Stimulated activated CD4-positive, alpha-beta T cell treated with anti-CD3 and anti-CD28 coated beads, Interleukin-2, amount 100 ng/mL, for 48 hours (primary cell): ENCODE measurements around the gene STARD3.
"Not testable (repeated sequence)": the region's sequence is repeated elsewhere in the genome, so short reads cannot be mapped to it uniquely, and the experiment has no call there.

ENCODE experiments used
- DNase-seq, 2 donors: peaks; one replicate each; pipeline ENCODE4 v3.0.0-alpha.2; 2020

STARD3 gene

GRCh38 chr17:39699818-39700147 lies 62.8 kb downstream of the STARD3 start, which contains the start of gene ERBB2:
Gene ERBB2 (plus strand): TSS chr17:39700064. CDS start chr17:39700239, 175 bp downstream.
- no peak for DNase-seq

- DNase-seq = no peak
These were observed 63.4 kb downstream of the STARD3 start for GRCh38 chr17:39700148-39700987.

GRCh38 chr17:39701012-39701783 lies 64.3 kb downstream of the STARD3 start:
- DNase-seq = no peak

GRCh38 chr17:39701784-39702422 lies 65.0 kb downstream of the STARD3 start:
- DNase-seq = no peak

DNA sequence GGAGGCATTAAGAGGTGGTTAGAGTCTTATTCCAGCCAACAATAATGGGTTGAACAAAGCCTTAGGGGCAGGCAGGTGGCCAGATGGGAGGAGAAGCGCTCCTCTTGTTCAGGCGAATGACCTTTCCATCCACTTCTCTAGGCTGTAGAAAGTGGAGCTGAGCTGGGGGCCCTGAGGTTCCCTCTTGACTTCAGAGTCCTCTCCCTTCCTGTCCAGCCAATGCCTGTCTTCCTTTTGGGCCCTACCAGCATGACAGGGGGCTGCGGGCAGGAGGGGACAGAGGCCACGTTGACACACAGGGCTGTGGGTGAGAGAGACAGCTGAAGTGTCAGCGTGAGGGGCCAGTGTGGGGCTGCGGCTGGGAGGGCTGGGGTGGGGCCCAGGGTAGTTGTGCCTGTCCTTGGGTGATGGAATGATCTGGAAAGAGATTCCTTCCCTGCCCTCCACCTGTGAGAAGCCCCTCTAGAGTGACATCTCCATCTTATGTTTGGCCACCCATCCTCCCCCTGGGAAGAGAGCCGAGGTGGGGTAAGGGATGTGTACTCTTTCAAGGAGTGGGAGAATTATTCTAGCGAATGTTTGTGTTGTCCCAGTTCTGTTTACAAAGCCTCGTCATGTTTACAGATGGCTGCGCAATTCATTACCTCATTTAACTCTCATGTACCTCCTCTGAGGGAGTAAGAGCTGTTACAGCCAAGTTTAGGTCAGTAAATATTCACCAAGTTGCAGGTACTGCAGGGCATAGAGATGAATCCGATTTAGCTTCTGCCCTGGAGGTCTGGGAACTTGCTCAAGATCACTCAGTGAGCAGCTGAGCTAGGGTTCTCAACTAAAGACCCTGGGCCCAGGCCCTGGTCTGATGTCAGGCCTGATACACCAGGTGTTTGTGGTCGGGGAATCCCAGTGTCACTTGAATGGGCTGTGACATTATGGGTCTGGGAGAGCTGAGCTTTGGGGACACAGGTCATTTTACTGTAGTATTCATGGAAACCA lies 66.3 kb downstream of the STARD3 start:
- DNase-seq = no peak

- DNase-seq = no peak
These were observed 67.0 kb downstream of the STARD3 start for GRCh38 chr17:39703913-39704312.

GRCh38 chr17:39704821-39705551 lies 68.0 kb downstream of the STARD3 start:
- DNase-seq = no peak

GRCh38 chr17:39705786-39706348 lies 68.9 kb downstream of the STARD3 start:
- no peak for DNase-seq

GRCh38 chr17:39706383-39706782 lies 69.4 kb downstream of the STARD3 start:
- DNase-seq = no peak

DNA sequence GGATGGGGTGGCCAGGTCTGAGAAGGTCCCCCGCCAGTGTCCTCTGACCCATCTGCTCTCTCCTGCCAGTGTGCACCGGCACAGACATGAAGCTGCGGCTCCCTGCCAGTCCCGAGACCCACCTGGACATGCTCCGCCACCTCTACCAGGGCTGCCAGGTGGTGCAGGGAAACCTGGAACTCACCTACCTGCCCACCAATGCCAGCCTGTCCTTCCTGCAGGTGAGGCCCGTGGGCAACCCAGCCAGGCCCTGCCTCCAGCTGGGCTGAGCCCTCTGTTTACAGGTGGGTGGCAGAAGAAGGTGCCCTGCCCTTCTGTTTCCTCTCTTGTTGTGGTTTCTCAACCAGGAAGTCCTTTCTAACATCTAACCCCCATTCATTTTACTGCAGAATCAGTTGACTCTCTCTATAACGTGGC lies 70.0 kb downstream of the STARD3 start:
- DNase-seq = no peak

DNA sequence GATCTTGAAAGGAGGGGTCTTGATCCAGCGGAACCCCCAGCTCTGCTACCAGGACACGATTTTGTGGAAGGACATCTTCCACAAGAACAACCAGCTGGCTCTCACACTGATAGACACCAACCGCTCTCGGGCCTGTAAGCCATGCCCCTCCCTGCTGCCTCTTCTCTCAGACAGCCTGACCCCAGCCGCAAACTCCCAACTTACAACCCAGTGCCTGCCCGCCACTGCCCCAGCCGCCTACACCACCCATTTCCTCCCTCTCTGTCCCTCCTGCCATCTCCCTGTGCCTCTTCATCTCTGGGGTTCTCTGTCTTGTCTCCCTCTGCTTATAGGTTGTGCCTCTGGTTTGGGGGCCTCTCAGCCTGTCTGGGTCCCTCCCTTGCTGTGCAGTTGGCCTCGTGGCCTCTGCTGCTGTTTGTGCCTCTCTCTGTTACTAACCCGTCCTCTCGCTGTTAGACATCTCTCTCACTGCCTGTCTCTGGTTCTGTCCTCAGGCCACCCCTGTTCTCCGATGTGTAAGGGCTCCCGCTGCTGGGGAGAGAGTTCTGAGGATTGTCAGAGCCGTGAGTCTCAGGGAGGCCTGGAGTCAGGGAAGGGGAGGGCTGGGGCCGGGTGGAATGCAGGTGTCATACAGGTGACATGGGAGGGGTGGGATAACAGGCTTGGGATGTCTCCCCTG lies 72.5 kb downstream of the STARD3 start:
- DNase-seq = no peak

DNA sequence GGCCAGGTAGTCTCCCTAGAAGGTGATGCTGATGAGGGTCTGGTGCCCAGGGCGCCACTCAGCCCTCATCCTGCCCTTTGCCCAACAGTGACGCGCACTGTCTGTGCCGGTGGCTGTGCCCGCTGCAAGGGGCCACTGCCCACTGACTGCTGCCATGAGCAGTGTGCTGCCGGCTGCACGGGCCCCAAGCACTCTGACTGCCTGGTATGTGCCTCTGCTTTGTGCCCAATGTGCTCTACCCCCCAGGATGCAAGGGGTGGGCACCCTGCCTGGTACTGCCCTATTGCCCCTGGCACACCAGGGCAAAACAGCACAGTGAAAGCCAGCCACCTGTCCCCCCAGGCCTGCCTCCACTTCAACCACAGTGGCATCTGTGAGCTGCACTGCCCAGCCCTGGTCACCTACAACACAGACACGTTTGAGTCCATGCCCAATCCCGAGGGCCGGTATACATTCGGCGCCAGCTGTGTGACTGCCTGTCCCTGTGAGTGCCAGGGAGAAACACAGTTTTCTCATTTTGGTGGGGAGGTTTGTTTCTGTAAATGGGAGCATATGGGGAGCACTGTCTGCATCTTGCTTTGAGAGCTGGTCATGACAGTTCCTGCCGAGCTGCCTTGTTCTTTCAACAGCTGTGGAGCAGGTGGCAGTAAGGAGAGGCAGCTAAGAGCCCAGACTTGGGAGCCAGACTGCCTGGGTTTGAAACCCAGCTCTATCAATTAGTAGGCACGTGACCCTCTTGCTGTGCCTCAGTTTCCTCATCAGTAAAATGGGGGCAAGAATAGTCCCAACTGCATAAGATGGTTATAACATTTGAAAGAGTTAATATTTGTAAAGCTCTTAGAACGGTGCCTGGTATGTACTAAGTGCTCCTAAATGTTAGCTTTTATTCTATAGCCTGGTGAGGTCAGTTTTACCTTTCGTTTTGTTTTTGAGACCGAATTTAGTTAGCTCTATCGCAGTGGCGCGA lies 73.3 kb downstream of the STARD3 start:
- no peak for DNase-seq

- not testable (repeated sequence) for DNase-seq
These were observed 74.1 kb downstream of the STARD3 start for GRCh38 chr17:39711071-39711470.

- no peak for DNase-seq
These were observed 74.9 kb downstream of the STARD3 start for GRCh38 chr17:39711851-39712250.
